GM12878 (cell line): Measurements from ENCODE around the gene POLRMT. TPM values are rescaled to one million over a fixed set of nuclear protein-coding genes. Genes with fewer than 3 reads are reported as not detected.

Experiments
- ATAC-seq: fragments of 200-7000 bp; cut with Tn5 transposase; 3 replicates; pipeline ENCODE4 v1.9.1; 2020; ENCODE audit warnings: mild to moderate bottlenecking, moderate library complexity
- BruUV-seq: library from RNA; stranded (reverse); fragments of 400-500 nt; replicated peaks from 2 replicates; lab custom pipeline; 2021; lab: Mats Ljungman, UMichigan
- CTCF ChIA-PET: fragments of 300-600 bp; sonication (Branson Sonifier 250); formaldehyde crosslinking; extraction: SDS; loops from one replicate; lab custom pipeline; 2021; ENCODE audit warnings: inconsistent platforms; lab: Yijun Ruan, JAX
- POLR2A ChIA-PET: fragments of 350-600 bp; formaldehyde crosslinking; extraction: SDS; loops from one replicate; lab custom pipeline; 2021; ENCODE audit warnings: inconsistent platforms; lab: Charles Lee
- RAD21 ChIA-PET: fragments of 300-600 bp; sonication (Branson Sonifier 250); formaldehyde crosslinking; loops from one replicate; lab custom pipeline; 2023; ENCODE audit warnings: antibody characterized with exemption; ENCODE audit not compliant: unreplicated experiment; lab: Charles Lee
- SMC1A ChIA-PET: fragments of 300-600 bp; sonication (Branson Sonifier 250); formaldehyde crosslinking; loops from one replicate; lab custom pipeline; 2023; ENCODE audit not compliant: unreplicated experiment, uncharacterized antibody; lab: Charles Lee
- DNase-seq: peaks from one replicate; pipeline ENCODE4 v3.0.0-alpha.2; 2011; ENCODE audit warnings: low read depth, low spot score
- FAIRE-seq: peaks from 3 replicates; lab custom pipeline; 2011; peaks lifted over from hg19 to GRCh38; lab: Jason Lieb, UNC
- H2AFZ ChIP-seq: 2 replicates; pipeline ENCODE4 v1.6.0; 2011; ENCODE audit warnings: low read depth, low read length, control low read depth; ENCODE audit not compliant: control insufficient read depth
- H3K27ac ChIP-seq: 2 replicates; pipeline ENCODE4 v1.5.1; 2011; ENCODE audit warnings: control low read depth; ENCODE audit not compliant: control insufficient read depth, insufficient read depth
- H3K27me3 ChIP-seq, 2 experiments: replicated peaks in 1 of 2; 2 replicates each; pipeline versions ENCODE4 v1.6.0 to v1.6.1; 2011; ENCODE audit warnings: low read length in 1 of 2; ENCODE audit not compliant: control insufficient read depth in 2 of 2, insufficient read depth in 2 of 2
- H3K36me3 ChIP-seq, 2 experiments: 2 replicates each; pipeline ENCODE4 v1.5.1; 2011; ENCODE audit warnings: low read length in 1 of 2; ENCODE audit not compliant: control insufficient read depth in 2 of 2, insufficient read depth in 2 of 2
- H3K4me1 ChIP-seq: 2 replicates; pipeline ENCODE4 v1.6.1; 2011; ENCODE audit warnings: mild to moderate bottlenecking, low read length, moderate library complexity, mixed read lengths; ENCODE audit not compliant: control insufficient read depth, insufficient read depth
- H3K4me2 ChIP-seq: 2 replicates; pipeline ENCODE4 v1.6.0; 2011; ENCODE audit warnings: control low read depth; ENCODE audit not compliant: control insufficient read depth, insufficient read depth
- H3K4me3 ChIP-seq: fragments of 200-600 bp; sonication (generic); 2 replicates; pipeline ENCODE4 v1.5.1; 2016
- H3K79me2 ChIP-seq: 2 replicates; pipeline ENCODE4 v1.6.0; 2011; ENCODE audit warnings: low read length; ENCODE audit not compliant: control insufficient read depth, insufficient read depth
- H3K9ac ChIP-seq: 2 replicates; pipeline ENCODE4 v1.8.0; 2011; ENCODE audit warnings: low read length, control low read depth, mixed read lengths; ENCODE audit not compliant: control insufficient read depth, insufficient read depth
- H3K9me3 ChIP-seq: replicated peaks from 3 replicates; pipeline ENCODE4 v1.5.1; 2011; ENCODE audit warnings: mild to moderate bottlenecking, low read length; ENCODE audit not compliant: control insufficient read depth, insufficient read depth
- H4K20me1 ChIP-seq: 2 replicates; pipeline ENCODE4 v1.6.0; 2011; ENCODE audit not compliant: control insufficient read depth, insufficient read depth
- CBFB ChIP-seq: IDR thresholded peaks from 2 replicates; pipeline ENCODE4 v1.6.1; 2016; ENCODE audit warnings: antibody characterized with exemption, low read depth
- CREM ChIP-seq: IDR thresholded peaks from 2 replicates; pipeline ENCODE4 v1.6.1; 2014; ENCODE audit warnings: antibody characterized with exemption, low read depth
- HDGF ChIP-seq: fragments of 450-650 bp; IDR thresholded peaks from 2 replicates; pipeline ENCODE4 v1.6.1; 2016; ENCODE audit warnings: antibody characterized with exemption
- RAD21 ChIP-seq: IDR thresholded peaks from 2 replicates; pipeline ENCODE4 v1.6.1; 2011; ENCODE audit warnings: mild to moderate bottlenecking, low read depth, low read length, moderate library complexity; ENCODE audit not compliant: insufficient read depth
- RB1 ChIP-seq: fragments of 450-650 bp; formaldehyde crosslinking; IDR thresholded peaks from 2 replicates; pipeline ENCODE4 v1.6.1; 2017; ENCODE audit warnings: mild to moderate bottlenecking, borderline replicate concordance
- SMARCA5 ChIP-seq: fragments of 450-650 bp; IDR thresholded peaks from 2 replicates; pipeline ENCODE4 v1.6.1; 2017; ENCODE audit warnings: mild to moderate bottlenecking
- SP1 ChIP-seq: IDR thresholded peaks from one replicate; pipeline ENCODE4 v1.6.1; 2011; ENCODE audit warnings: low read depth, low read length
- STAT1 ChIP-seq: fragments of 450-650 bp; conservative IDR thresholded peaks from 2 replicates; pipeline ENCODE4 v1.6.1; 2014; ENCODE audit warnings: antibody characterized with exemption, mild to moderate bottlenecking
- TAF1 ChIP-seq: IDR thresholded peaks from 2 replicates; pipeline ENCODE4 v1.6.1; 2011; ENCODE audit warnings: mild to moderate bottlenecking, low read depth, low read length, borderline replicate concordance
- TCF12 ChIP-seq: IDR thresholded peaks from 2 replicates; pipeline ENCODE4 v1.6.1; 2011; ENCODE audit warnings: low read depth, mild to moderate bottlenecking, low read length
- TCF3 ChIP-seq: IDR thresholded peaks from 2 replicates; pipeline ENCODE4 v1.6.1; 2012; ENCODE audit warnings: low read depth, mild to moderate bottlenecking, low read length, borderline replicate concordance; ENCODE audit not compliant: insufficient read depth
- YY1 ChIP-seq: IDR thresholded peaks from 2 replicates; pipeline ENCODE4 v1.6.1; 2011; ENCODE audit warnings: low read depth, mild to moderate bottlenecking, low read length
- ZNF217 ChIP-seq: fragments of 450-650 bp; IDR thresholded peaks from 2 replicates; pipeline ENCODE4 v1.6.1; 2017; ENCODE audit warnings: antibody characterized with exemption, mild to moderate bottlenecking
- ZNF24 ChIP-seq: fragments of 450-650 bp; IDR thresholded peaks from 2 replicates; pipeline ENCODE4 v1.6.1; 2017; ENCODE audit warnings: antibody characterized with exemption, mild to moderate bottlenecking
- WGBS: methylation state at CpG from one replicate; pipeline ENCODE4 v1.1.6; 2016; ENCODE audit warnings: low lambda C conversion rate; ENCODE audit not compliant: insufficient replicate concordance, insufficient coverage; ENCODE audit errors: missing lambda C conversion rate; 5-methylcytosine and 5-hydroxymethylcytosine counted together
- in situ Hi-C: fragments of 300-500 bp; cut with MboI; formaldehyde crosslinking; loops from 9 replicates; pipeline ENCODE4 v1.14.3; 2018; ENCODE audit warnings: mixed read lengths
- intact Hi-C: fragments of 100-400 bp; cut with micrococcal nuclease; formaldehyde crosslinking; loops from one replicate; pipeline ENCODE4 v1.14.2; 2022; ENCODE audit not compliant: unreplicated experiment
- polyA plus RNA-seq, 11 experiments: library from polyadenylated mRNA; depleted of rRNA in 4 of 11; unstranded in 6 of 11; stranded (reverse) in 5 of 11; fragments of >200 nt; fragmentation: Nextera tagmentation in 4 of 11; fragmentation: Illumina TruSeq in 1 of 11; extraction: Ambion mirVana in 4 of 11; extraction: Trizol in 1 of 11; gene quantifications; 1 replicate in 1 of 11; 2 replicates in 10 of 11; pipeline versions ENCODE4 v1.2.1 to v1.2.3, GENCODE V29; 2011 to 2016; ENCODE audit warnings: inconsistent platforms in 2 of 11, missing spikeins in 2 of 11, low read depth in 1 of 11
- total RNA-seq, 4 experiments: library from RNA; depleted of rRNA in 3 of 4; stranded (reverse); fragments of >200 nt in 3 of 4; fragmentation: Illumina TruSeq in 1 of 4; extraction: Trizol in 1 of 4; gene quantifications; 2 replicates each; pipeline versions ENCODE4 v1.2.1 to v1.2.3, GENCODE V29; 2013 to 2021
- TF ChIP-seq, protein P1 (sequence below): IDR thresholded peaks from 2 replicates; pipeline ENCODE4 v1.6.1; 2012; ENCODE audit warnings: mild to moderate bottlenecking, low read depth, low read length
- TF ChIP-seq, protein P2 (sequence below): fragments of 450-650 bp; IDR thresholded peaks from 2 replicates; pipeline ENCODE4 v1.6.1; 2014; ENCODE audit warnings: mild to moderate bottlenecking
- TF ChIP-seq, protein P3 (sequence below): fragments of 450-650 bp; conservative IDR thresholded peaks from 2 replicates; pipeline ENCODE4 v1.6.1; 2017; ENCODE audit warnings: mild to moderate bottlenecking, moderate library complexity

POLRMT gene
- total and polyA plus RNA-seq, 10 of the 15 experiments (the other 5 are each of a cell fraction or from before 2014, with no cell fraction given) = 9.9 to 57.6 (median 34.6) TPM

DNA sequence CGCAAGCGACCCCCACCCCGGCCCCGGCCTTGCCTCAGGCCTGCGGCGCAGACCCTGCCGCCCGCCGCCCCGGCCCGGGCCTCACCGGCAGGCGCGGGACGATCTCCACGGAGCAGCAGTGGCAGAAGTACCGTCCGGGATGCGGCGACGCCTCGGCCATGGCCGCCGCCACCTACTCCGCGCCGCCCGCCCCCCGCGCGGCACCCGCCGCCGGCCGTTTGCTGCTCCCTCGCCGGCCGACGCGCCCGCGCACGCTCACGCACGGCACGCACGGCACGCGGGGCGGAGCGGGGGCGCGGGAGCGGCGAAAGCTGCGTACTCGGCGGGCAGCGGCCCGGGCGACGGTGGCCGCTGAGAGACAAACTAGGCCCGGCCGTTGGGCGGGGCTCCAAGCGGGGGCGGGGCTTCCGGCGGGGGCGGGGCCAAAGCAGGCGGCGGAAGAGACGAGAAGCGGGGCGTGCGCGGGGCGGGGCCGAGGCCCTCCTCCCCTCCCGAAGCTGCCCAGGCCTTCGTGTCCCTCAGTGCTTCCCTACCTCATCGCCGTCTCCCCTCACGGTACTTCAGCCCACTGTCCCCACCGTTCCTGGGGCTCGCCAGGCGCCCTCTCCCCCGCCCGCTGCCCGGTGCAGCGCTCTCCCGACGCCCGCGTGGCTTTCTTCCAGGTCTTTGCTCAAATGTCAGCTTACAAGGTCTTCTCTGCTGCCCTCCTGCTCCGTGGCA is 29.8 kb upstream of the POLRMT start, which contains the start of gene RNF126:
TSS of gene RNF126 (minus strand) at position 253 of the 720 bp plus-strand sequence. CDS start at position 160, 93 bp downstream.
- Histone ChIP-seq H3K27me3 (no peaks in the 10 kb centered on the region), H3K4me2 (peak within 1 kb of the TSS; percentile 98), H3K79me2 (peaks cover 48% of the 10 kb centered on the region), H3K27ac (peak within 1 kb of the TSS; percentile 90), H3K4me3 (peak within 1 kb of the TSS; percentile 98), H4K20me1 (peaks cover 12% of the 10 kb centered on the region), H3K9ac (peak within 1 kb of the TSS; percentile 95), H3K4me1 (peaks cover 19% of the 10 kb centered on the region), H3K36me3 (peaks cover 0 to 8% of the 10 kb centered on the region in 2 experiments; a peak in 2 of 4 replicates), H3K9me3 (no peaks in the 10 kb centered on the region; the same call in 2 of the 3 replicates), H2AFZ (peak within 1 kb of the TSS; percentile 85)
- ChIA-PET POLR2A (interaction anchor here (0.6 to 0.8 kb wide), 4 partner anchors 29 to 58 kb away, joined by 3 to 6 read pairs (median 4); partner anchors contain the start of gene POLRMT), RAD21 (interaction anchor here (0.5 to 1.4 kb wide), 7 partner anchors 10 to 200 kb away, joined by 3 to 9 read pairs (median 3); no protein-coding TSS in a partner anchor), SMC1A (interaction anchor here (0.7 to 1.3 kb wide), 4 partner anchors 12 to 78 kb away, joined by 3 to 4 read pairs (median 4); no protein-coding TSS in a partner anchor), CTCF (interaction anchor here (0.6 to 1.7 kb wide), 7 partner anchors 28 to 77 kb away, joined by 3 to 18 read pairs (median 3); partner anchors contain the start of gene POLRMT)
- in situ Hi-C loops = no loop called here
- under 1% methylated on average over 58 of the region's 97 CpGs for WGBS
- ATAC-seq (peak; percentile 64), FAIRE-seq (no peak), DNase-seq (no peak)
- BruUV-seq = no TSS peak
- intact Hi-C loops = loop anchor here (2.0 kb wide), 1 partner anchor 18 kb away; no protein-coding TSS in a partner anchor
- TF ChIP-seq ZNF24 = no peak
- TF ChIP-seq, protein P1, sequence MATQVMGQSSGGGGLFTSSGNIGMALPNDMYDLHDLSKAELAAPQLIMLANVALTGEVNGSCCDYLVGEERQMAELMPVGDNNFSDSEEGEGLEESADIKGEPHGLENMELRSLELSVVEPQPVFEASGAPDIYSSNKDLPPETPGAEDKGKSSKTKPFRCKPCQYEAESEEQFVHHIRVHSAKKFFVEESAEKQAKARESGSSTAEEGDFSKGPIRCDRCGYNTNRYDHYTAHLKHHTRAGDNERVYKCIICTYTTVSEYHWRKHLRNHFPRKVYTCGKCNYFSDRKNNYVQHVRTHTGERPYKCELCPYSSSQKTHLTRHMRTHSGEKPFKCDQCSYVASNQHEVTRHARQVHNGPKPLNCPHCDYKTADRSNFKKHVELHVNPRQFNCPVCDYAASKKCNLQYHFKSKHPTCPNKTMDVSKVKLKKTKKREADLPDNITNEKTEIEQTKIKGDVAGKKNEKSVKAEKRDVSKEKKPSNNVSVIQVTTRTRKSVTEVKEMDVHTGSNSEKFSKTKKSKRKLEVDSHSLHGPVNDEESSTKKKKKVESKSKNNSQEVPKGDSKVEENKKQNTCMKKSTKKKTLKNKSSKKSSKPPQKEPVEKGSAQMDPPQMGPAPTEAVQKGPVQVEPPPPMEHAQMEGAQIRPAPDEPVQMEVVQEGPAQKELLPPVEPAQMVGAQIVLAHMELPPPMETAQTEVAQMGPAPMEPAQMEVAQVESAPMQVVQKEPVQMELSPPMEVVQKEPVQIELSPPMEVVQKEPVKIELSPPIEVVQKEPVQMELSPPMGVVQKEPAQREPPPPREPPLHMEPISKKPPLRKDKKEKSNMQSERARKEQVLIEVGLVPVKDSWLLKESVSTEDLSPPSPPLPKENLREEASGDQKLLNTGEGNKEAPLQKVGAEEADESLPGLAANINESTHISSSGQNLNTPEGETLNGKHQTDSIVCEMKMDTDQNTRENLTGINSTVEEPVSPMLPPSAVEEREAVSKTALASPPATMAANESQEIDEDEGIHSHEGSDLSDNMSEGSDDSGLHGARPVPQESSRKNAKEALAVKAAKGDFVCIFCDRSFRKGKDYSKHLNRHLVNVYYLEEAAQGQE = peak; percentile 32; the same call in 1 of the 2 replicates
- TF ChIP-seq CBFB = no peak
- TF ChIP-seq RAD21 = no peak
- 0 out of 2 replicates have a peak, but pooled peaks have one; percentile 23 for TF ChIP-seq TCF3
- 0 out of 2 replicates have a peak, but pooled peaks have one; percentile 57 for TF ChIP-seq STAT1
- peak; percentile 74; the same call in 1 of the 2 replicates for TF ChIP-seq HDGF
- no peak for TF ChIP-seq ZNF217
- TF ChIP-seq YY1 = peak; percentile 83
- TF ChIP-seq CREM = no peak; the same call in 1 of the 2 replicates
- peak; percentile 63; the same call in 1 of the 2 replicates for TF ChIP-seq TAF1
- peak; percentile 51; the same call in 1 of the 2 replicates for TF ChIP-seq RB1
- TF ChIP-seq, protein P2, sequence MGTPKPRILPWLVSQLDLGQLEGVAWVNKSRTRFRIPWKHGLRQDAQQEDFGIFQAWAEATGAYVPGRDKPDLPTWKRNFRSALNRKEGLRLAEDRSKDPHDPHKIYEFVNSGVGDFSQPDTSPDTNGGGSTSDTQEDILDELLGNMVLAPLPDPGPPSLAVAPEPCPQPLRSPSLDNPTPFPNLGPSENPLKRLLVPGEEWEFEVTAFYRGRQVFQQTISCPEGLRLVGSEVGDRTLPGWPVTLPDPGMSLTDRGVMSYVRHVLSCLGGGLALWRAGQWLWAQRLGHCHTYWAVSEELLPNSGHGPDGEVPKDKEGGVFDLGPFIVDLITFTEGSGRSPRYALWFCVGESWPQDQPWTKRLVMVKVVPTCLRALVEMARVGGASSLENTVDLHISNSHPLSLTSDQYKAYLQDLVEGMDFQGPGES = no peak
- peak; percentile 78 for TF ChIP-seq SMARCA5
- TF ChIP-seq, protein P3, sequence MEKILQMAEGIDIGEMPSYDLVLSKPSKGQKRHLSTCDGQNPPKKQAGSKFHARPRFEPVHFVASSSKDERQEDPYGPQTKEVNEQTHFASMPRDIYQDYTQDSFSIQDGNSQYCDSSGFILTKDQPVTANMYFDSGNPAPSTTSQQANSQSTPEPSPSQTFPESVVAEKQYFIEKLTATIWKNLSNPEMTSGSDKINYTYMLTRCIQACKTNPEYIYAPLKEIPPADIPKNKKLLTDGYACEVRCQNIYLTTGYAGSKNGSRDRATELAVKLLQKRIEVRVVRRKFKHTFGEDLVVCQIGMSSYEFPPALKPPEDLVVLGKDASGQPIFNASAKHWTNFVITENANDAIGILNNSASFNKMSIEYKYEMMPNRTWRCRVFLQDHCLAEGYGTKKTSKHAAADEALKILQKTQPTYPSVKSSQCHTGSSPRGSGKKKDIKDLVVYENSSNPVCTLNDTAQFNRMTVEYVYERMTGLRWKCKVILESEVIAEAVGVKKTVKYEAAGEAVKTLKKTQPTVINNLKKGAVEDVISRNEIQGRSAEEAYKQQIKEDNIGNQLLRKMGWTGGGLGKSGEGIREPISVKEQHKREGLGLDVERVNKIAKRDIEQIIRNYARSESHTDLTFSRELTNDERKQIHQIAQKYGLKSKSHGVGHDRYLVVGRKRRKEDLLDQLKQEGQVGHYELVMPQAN = peak; percentile 64
- peak; percentile 50 for TF ChIP-seq SP1
- TF ChIP-seq TCF12 = peak; percentile 31; the same call in 1 of the 2 replicates
